Measurements from ENCODE around the gene PLEK2.
"Not testable (repeated sequence)": the region's sequence is repeated elsewhere in the genome, so short reads cannot be mapped to it uniquely, and the experiment has no call there.

The PLEK2 gene

GRCh38 chr14:67411820-67412421 lies at the start of gene PLEK2:
TSS of gene PLEK2 (minus strand) at chr14:67412165. CDS start at chr14:67412059, 106 bp downstream.
- DNase-seq (ENCODE audit: low spot score): no peak

- DNase-seq (ENCODE audit: low spot score): no peak
Measured at GRCh38 chr14:67461341-67461985, 49.5 kb upstream of the PLEK2 start.

- no peak for DNase-seq (ENCODE audit: low spot score)
Measured at GRCh38 chr14:67459336-67459735, 47.4 kb upstream of the PLEK2 start.

GRCh38 chr14:67457782-67458181 lies 45.8 kb upstream of the PLEK2 start:
- no peak for DNase-seq (ENCODE audit: low spot score)

GRCh38 chr14:67456732-67457131 lies 44.8 kb upstream of the PLEK2 start:
- DNase-seq (ENCODE audit: low spot score): no peak

GRCh38 chr14:67453575-67454300 lies 41.8 kb upstream of the PLEK2 start:
- no peak for DNase-seq (ENCODE audit: low spot score)

GRCh38 chr14:67451667-67452066 lies 39.7 kb upstream of the PLEK2 start:
- not testable (repeated sequence) for DNase-seq (ENCODE audit: low spot score)

- DNase-seq (ENCODE audit: low spot score): no peak
Measured at GRCh38 chr14:67449096-67449495, 37.1 kb upstream of the PLEK2 start.

GRCh38 chr14:67447033-67447381 lies 35.0 kb upstream of the PLEK2 start:
- DNase-seq (ENCODE audit: low spot score): no peak

GRCh38 chr14:67446371-67447032 lies 34.5 kb upstream of the PLEK2 start:
- DNase-seq (ENCODE audit: low spot score): peak; percentile 43

- no peak for DNase-seq (ENCODE audit: low spot score)
Measured at GRCh38 chr14:67444395-67444794, 32.4 kb upstream of the PLEK2 start.

GRCh38 chr14:67442139-67442906 lies 30.4 kb upstream of the PLEK2 start:
- no peak for DNase-seq (ENCODE audit: low spot score)

- DNase-seq (ENCODE audit: low spot score): no peak
Measured at GRCh38 chr14:67441672-67442071, 29.7 kb upstream of the PLEK2 start.

GRCh38 chr14:67441256-67441655 lies 29.3 kb upstream of the PLEK2 start:
- no peak for DNase-seq (ENCODE audit: low spot score)

GRCh38 chr14:67440513-67440912 lies 28.5 kb upstream of the PLEK2 start:
- no peak for DNase-seq (ENCODE audit: low spot score)

- DNase-seq (ENCODE audit: low spot score): no peak
Measured at GRCh38 chr14:67438969-67439368, 27.0 kb upstream of the PLEK2 start.

- DNase-seq (ENCODE audit: low spot score): peak; percentile 54
Measured at GRCh38 chr14:67436006-67436866, 24.3 kb upstream of the PLEK2 start.

- DNase-seq (ENCODE audit: low spot score): no peak
Measured at GRCh38 chr14:67435603-67436002, 23.6 kb upstream of the PLEK2 start.

- no peak for DNase-seq (ENCODE audit: low spot score)
Measured at GRCh38 chr14:67432050-67432564, 20.1 kb upstream of the PLEK2 start.

GRCh38 chr14:67429510-67430205 lies 17.7 kb upstream of the PLEK2 start:
- no peak for DNase-seq (ENCODE audit: low spot score)

Data from globus pallidus (tissue), 1 donor.